Measurements from ENCODE around the gene ZNF835. TPM values are rescaled to one million over a fixed set of nuclear protein-coding genes. Genes with fewer than 3 reads are reported as not detected.

Gene ZNF835
- total RNA-seq, 1 experiment from 2014 or later: 0.07 TPM

DNA sequence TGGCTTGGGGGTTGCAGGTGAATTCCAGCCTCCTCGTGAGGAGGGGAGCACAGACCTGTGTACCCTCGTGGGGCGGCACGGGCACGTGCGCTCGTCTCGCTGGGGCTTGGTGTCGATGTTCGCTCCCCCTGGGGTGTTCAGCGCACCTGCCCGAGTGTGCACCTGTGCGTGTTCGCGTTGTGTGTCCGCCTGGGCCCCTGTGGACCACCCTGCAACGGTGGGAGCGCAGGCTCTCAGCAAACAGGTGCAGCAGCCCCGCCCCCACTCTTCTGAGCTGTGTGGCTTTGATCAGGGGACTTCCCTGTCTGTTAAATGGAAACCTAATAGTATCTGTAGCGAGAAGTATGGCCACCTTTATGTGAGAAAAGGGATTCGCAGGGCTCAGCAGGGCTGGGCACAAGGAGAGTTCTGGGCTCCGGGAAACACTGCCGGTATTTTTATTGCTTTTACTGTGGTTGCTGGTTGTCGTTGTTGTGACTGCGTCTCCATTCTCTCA is 28.0 kb downstream of the ZNF835 start:
- H3K23ac ChIP-seq (ENCODE audit: insufficient read length, low read depth, low read length): no peak overlapping the region
- H2AFZ ChIP-seq (ENCODE audit: low read length): no peak overlapping the region
- peaks cover 2% of the 10 kb centered on the region for H3K27me3 Mint-ChIP-seq (ENCODE audit: low read depth)
- no peaks in the 10 kb centered on the region for H3K79me1 ChIP-seq (ENCODE audit: insufficient read depth, low read depth, low read length, poor library complexity, severe bottlenecking)
- H3K27me3 ChIP-seq (ENCODE audit: insufficient read depth, low read length): no peaks in the 10 kb centered on the region
- H2BK20ac ChIP-seq (ENCODE audit: low read depth, low read length, poor library complexity, severe bottlenecking): no peak overlapping the region
- no peak overlapping the region for H2BK12ac ChIP-seq (ENCODE audit: insufficient read length, low read depth, low read length)
- TF ChIP-seq, protein P1, sequence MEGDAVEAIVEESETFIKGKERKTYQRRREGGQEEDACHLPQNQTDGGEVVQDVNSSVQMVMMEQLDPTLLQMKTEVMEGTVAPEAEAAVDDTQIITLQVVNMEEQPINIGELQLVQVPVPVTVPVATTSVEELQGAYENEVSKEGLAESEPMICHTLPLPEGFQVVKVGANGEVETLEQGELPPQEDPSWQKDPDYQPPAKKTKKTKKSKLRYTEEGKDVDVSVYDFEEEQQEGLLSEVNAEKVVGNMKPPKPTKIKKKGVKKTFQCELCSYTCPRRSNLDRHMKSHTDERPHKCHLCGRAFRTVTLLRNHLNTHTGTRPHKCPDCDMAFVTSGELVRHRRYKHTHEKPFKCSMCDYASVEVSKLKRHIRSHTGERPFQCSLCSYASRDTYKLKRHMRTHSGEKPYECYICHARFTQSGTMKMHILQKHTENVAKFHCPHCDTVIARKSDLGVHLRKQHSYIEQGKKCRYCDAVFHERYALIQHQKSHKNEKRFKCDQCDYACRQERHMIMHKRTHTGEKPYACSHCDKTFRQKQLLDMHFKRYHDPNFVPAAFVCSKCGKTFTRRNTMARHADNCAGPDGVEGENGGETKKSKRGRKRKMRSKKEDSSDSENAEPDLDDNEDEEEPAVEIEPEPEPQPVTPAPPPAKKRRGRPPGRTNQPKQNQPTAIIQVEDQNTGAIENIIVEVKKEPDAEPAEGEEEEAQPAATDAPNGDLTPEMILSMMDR (conservative IDR thresholded peaks at IDR 0.05): no peak
- no peak overlapping the region for H3K56ac ChIP-seq (ENCODE audit: insufficient read length, low read depth, low read length)
- H3K4me2 ChIP-seq (ENCODE audit: insufficient read depth, insufficient read length, low read length): no peak overlapping the region
- no peak overlapping the region for H2AK5ac ChIP-seq (ENCODE audit: insufficient read length, low read length)
- no peak overlapping the region for H3K9ac ChIP-seq (ENCODE audit: extremely low read depth, insufficient read length, low read length)
- H3K23me2 ChIP-seq (ENCODE audit: insufficient read length, low read depth, low read length, poor library complexity, severe bottlenecking): no peaks in the 10 kb centered on the region
- no peak overlapping the region for H2BK15ac ChIP-seq (ENCODE audit: low read depth, low read length)
- no peak overlapping the region for H3K27ac ChIP-seq (ENCODE audit: insufficient read length, low read depth, low read length)
- no peak overlapping the region for H3K4me3 Mint-ChIP-seq
- H3K4me1 Mint-ChIP-seq: no peaks in the 10 kb centered on the region
- no peak overlapping the region for H4K5ac ChIP-seq (ENCODE audit: insufficient read length, low read depth, low read length)
- H4K20me1 ChIP-seq (ENCODE audit: control insufficient read depth, insufficient read depth, insufficient read length): no peaks in the 10 kb centered on the region
- peaks cover 66% of the 10 kb centered on the region for H3K9me3 ChIP-seq (ENCODE audit: control insufficient read depth, low read depth, low read length)
- no peak overlapping the region for H3K4ac ChIP-seq (ENCODE audit: low read depth, low read length)
- no CpG with 5 or more reads among the region's 25 CpGs for WGBS (ENCODE audit: extremely low coverage, insufficient read length, low lambda C conversion rate)
- no peak overlapping the region for H2BK120ac ChIP-seq (ENCODE audit: low read depth, low read length, poor library complexity, severe bottlenecking)
- no peak overlapping the region for H3K27ac Mint-ChIP-seq
- no peak overlapping the region for H3T11ph ChIP-seq (ENCODE audit: low read length)
- H3K14ac ChIP-seq (ENCODE audit: insufficient read depth, low read length): no peak overlapping the region
- H4K91ac ChIP-seq (ENCODE audit: insufficient read length, low read depth, low read length): no peak overlapping the region
- no peak for DNase-seq
- H4K8ac ChIP-seq (replicated peaks; ENCODE audit: insufficient read length, low read depth, low read length): no peak overlapping the region
- peaks cover 87 to 89% of the 10 kb centered on the region in 2 experiments for H3K9me3 Mint-ChIP-seq
- no peak overlapping the region for H2BK5ac ChIP-seq (ENCODE audit: insufficient read length, low read length)
- H3K18ac ChIP-seq (ENCODE audit: insufficient read length, low read depth, low read length): no peak overlapping the region
- H3K36me3 Mint-ChIP-seq (ENCODE audit: insufficient read depth in 1 of 3, low read depth in 3 of 3): peaks cover 16 to 56% (median 33%) of the 10 kb centered on the region in 3 experiments
- no peaks in the 10 kb centered on the region for H3K4me1 ChIP-seq (ENCODE audit: insufficient read depth, low read length)
- H3K79me2 ChIP-seq (ENCODE audit: insufficient read depth, low read length): no peaks in the 10 kb centered on the region
